Mesendoderm (in vitro differentiated cells): ENCODE results near the gene SP1.
"Not testable (repeated sequence)": the region's sequence is repeated elsewhere in the genome, so short reads cannot be mapped to it uniquely, and the experiment has no call there.

Source experiments
- DNase-seq: peaks from one replicate; pipeline ENCODE4 v3.0.0; 2013
- H2AK5ac ChIP-seq: 2 replicates; pipeline ENCODE4 v1.6.1; 2013; ENCODE audit warnings: low read length, inconsistent platforms
- H2BK120ac ChIP-seq: 2 replicates; pipeline ENCODE4 v1.6.1; 2013; ENCODE audit warnings: low read depth, mild to moderate bottlenecking, low read length, moderate library complexity, mixed read lengths
- H2BK15ac ChIP-seq: replicated peaks from 2 replicates; pipeline ENCODE4 v1.6.1; 2013; ENCODE audit warnings: low read depth, mild to moderate bottlenecking, moderate library complexity
- H2BK5ac ChIP-seq: 2 replicates; pipeline ENCODE4 v1.6.1; 2013; ENCODE audit warnings: low read length, inconsistent platforms
- H3K18ac ChIP-seq: 2 replicates; pipeline ENCODE4 v1.6.1; 2013; ENCODE audit warnings: mild to moderate bottlenecking, low read length, mixed read lengths
- H3K23ac ChIP-seq: one replicate; pipeline ENCODE4 v1.6.1; 2013; ENCODE audit warnings: low read length
- H3K27ac ChIP-seq: 2 replicates; pipeline ENCODE4 v1.5.1; 2013; ENCODE audit warnings: low read depth, mild to moderate bottlenecking, inconsistent platforms, low read length, moderate library complexity
- H3K27me3 ChIP-seq: 2 replicates; pipeline ENCODE4 v1.6.1; 2013; ENCODE audit warnings: low read length, control low read depth, mild to moderate bottlenecking, inconsistent platforms; ENCODE audit not compliant: insufficient read depth, poor library complexity
- H3K36me3 ChIP-seq: 2 replicates; pipeline ENCODE4 v1.6.1; 2013; ENCODE audit warnings: low read length, inconsistent platforms; ENCODE audit not compliant: control insufficient read depth, insufficient read depth
- H3K4ac ChIP-seq: one replicate; pipeline ENCODE4 v1.6.1; 2013; ENCODE audit warnings: low read depth, mild to moderate bottlenecking, low read length, moderate library complexity
- H3K4me1 ChIP-seq: 2 replicates; pipeline ENCODE4 v1.6.1; 2013; ENCODE audit warnings: low read depth, low read length, inconsistent platforms; ENCODE audit not compliant: control insufficient read depth
- H3K4me2 ChIP-seq: 2 replicates; pipeline ENCODE4 v1.6.1; 2013; ENCODE audit warnings: low read length
- H3K4me3 ChIP-seq: 2 replicates; pipeline ENCODE4 v1.5.1; 2013; ENCODE audit warnings: mild to moderate bottlenecking, low read length
- H3K56ac ChIP-seq: one replicate; pipeline ENCODE4 v1.6.1; 2013; ENCODE audit warnings: low read length
- H3K79me1 ChIP-seq: 2 replicates; pipeline ENCODE4 v1.6.1; 2013; ENCODE audit warnings: low read length, inconsistent platforms
- H3K79me2 ChIP-seq: 2 replicates; pipeline ENCODE4 v1.6.1; 2013; ENCODE audit warnings: mild to moderate bottlenecking, low read length; ENCODE audit not compliant: control insufficient read depth, insufficient read depth
- H3K9ac ChIP-seq: 2 replicates; pipeline ENCODE4 v1.6.1; 2013; ENCODE audit warnings: low read length, inconsistent platforms
- H4K5ac ChIP-seq: one replicate; pipeline ENCODE4 v1.6.1; 2013; ENCODE audit warnings: low read length
- H4K8ac ChIP-seq: one replicate; pipeline ENCODE4 v1.6.1; 2013; ENCODE audit warnings: low read depth, mild to moderate bottlenecking, control low read depth, low read length, moderate library complexity
- WGBS: extraction: QIAGEN DNeasy Blood & Tissue Kit; methylation state at CpG from one replicate; pipeline ENCODE4 v1.1.7; 2013; ENCODE audit warnings: low lambda C conversion rate, missing lambda C conversion rate; ENCODE audit not compliant: insufficient coverage; ENCODE audit errors: extremely low coverage; 5-methylcytosine and 5-hydroxymethylcytosine counted together

Gene SP1

GRCh38 chr12:53361638-53362037 is 18.3 kb upstream of the SP1 start:
- not testable (repeated sequence) for H3K4me3 ChIP-seq, H3K4ac ChIP-seq, H2BK5ac ChIP-seq, H4K8ac ChIP-seq, H2BK120ac ChIP-seq, DNase-seq, H3K27ac ChIP-seq, H3K4me1 ChIP-seq, H4K5ac ChIP-seq, H2AK5ac ChIP-seq, H3K36me3 ChIP-seq, H3K27me3 ChIP-seq, H3K23ac ChIP-seq, H3K18ac ChIP-seq, H3K79me2 ChIP-seq, H3K79me1 ChIP-seq, H3K9ac ChIP-seq, H3K4me2 ChIP-seq, H2BK15ac ChIP-seq, H3K56ac ChIP-seq
- no CpG with 5 or more reads among the region's 10 CpGs for WGBS

- H3K4ac ChIP-seq, result no peak overlapping the region
- H4K5ac ChIP-seq, result no peak overlapping the region
- no peaks in the 10 kb centered on the region for H3K4me1 ChIP-seq
- H2BK120ac ChIP-seq, result no peak overlapping the region
- no peak overlapping the region for H3K56ac ChIP-seq
- H2BK5ac ChIP-seq, result no peak overlapping the region
- no peak overlapping the region for H3K18ac ChIP-seq
- H3K27me3 ChIP-seq, result no peaks in the 10 kb centered on the region
- H2BK15ac ChIP-seq, result no peak overlapping the region
- no peak overlapping the region for H2AK5ac ChIP-seq
- H3K79me1 ChIP-seq, result no peaks in the 10 kb centered on the region
- H3K36me3 ChIP-seq, result no peaks in the 10 kb centered on the region
- no peak overlapping the region for H4K8ac ChIP-seq
- no peak overlapping the region for H3K23ac ChIP-seq
- DNase-seq, result no peak
- H3K4me2 ChIP-seq, result no peak overlapping the region
- H3K9ac ChIP-seq, result no peak overlapping the region
- WGBS, result no CpG with 5 or more reads among the region's 4 CpGs
- H3K27ac ChIP-seq, result no peak overlapping the region
- no peaks in the 10 kb centered on the region for H3K79me2 ChIP-seq
- no peak overlapping the region for H3K4me3 ChIP-seq
Measured at GRCh38 chr12:53365245-53365904, 14.6 kb upstream of the SP1 start.

GRCh38 chr12:53373554-53374133 is 6.3 kb upstream of the SP1 start:
- not testable (repeated sequence) for H3K79me1 ChIP-seq, H2BK15ac ChIP-seq, H3K56ac ChIP-seq, H2BK5ac ChIP-seq, DNase-seq, H2AK5ac ChIP-seq, H3K18ac ChIP-seq, H3K4me3 ChIP-seq, H3K9ac ChIP-seq, H3K23ac ChIP-seq, H3K4me1 ChIP-seq, H3K4me2 ChIP-seq, H3K27ac ChIP-seq, H4K5ac ChIP-seq, H4K8ac ChIP-seq, H3K36me3 ChIP-seq, H3K27me3 ChIP-seq, H3K4ac ChIP-seq, H2BK120ac ChIP-seq, H3K79me2 ChIP-seq
- no CpG with 5 or more reads among the region's 6 CpGs for WGBS

- H3K23ac ChIP-seq, H2BK120ac ChIP-seq, H4K5ac ChIP-seq, H2AK5ac ChIP-seq, H2BK5ac ChIP-seq, H3K79me2 ChIP-seq, H3K27ac ChIP-seq, H3K56ac ChIP-seq, H3K79me1 ChIP-seq, H3K36me3 ChIP-seq, H4K8ac ChIP-seq, H3K18ac ChIP-seq, DNase-seq, H3K9ac ChIP-seq, H3K27me3 ChIP-seq, H3K4ac ChIP-seq, H3K4me3 ChIP-seq, H2BK15ac ChIP-seq, H3K4me2 ChIP-seq, H3K4me1 ChIP-seq: not testable (repeated sequence)
- no CpG with 5 or more reads among the region's 14 CpGs for WGBS
Measured at GRCh38 chr12:53374277-53374676, 5.7 kb upstream of the SP1 start.

GRCh38 chr12:53376747-53377146 is 3.2 kb upstream of the SP1 start:
- Histone ChIP-seq H3K4me3 (no peak overlapping the region), H3K4me2 (no peak overlapping the region), H3K56ac (no peak overlapping the region), H3K79me2 (peaks cover 4% of the 10 kb centered on the region), H3K23ac (no peak overlapping the region), H3K9ac (no peak overlapping the region), H4K8ac (no peak overlapping the region), H3K4ac (no peak overlapping the region), H3K4me1 (peaks cover 4% of the 10 kb centered on the region), H3K18ac (no peak overlapping the region), H3K36me3 (no peaks in the 10 kb centered on the region), H2AK5ac (no peak overlapping the region), H2BK15ac (no peak overlapping the region), H4K5ac (no peak overlapping the region), H3K27ac (no peak overlapping the region), H2BK120ac (no peak overlapping the region), H3K79me1 (no peaks in the 10 kb centered on the region), H2BK5ac (no peak overlapping the region), H3K27me3 (no peaks in the 10 kb centered on the region)
- whole genome bisulfite sequencing, result no CpG with 5 or more reads among the region's 2 CpGs
- DNase-seq, result no peak

GRCh38 chr12:53378222-53378621 is 1.8 kb upstream of the SP1 start:
- H3K18ac ChIP-seq, result no peak overlapping the region
- H2BK15ac ChIP-seq, result no peak overlapping the region
- no peak overlapping the region for H4K5ac ChIP-seq
- peaks cover 10% of the 10 kb centered on the region for H3K36me3 ChIP-seq
- peaks cover 11% of the 10 kb centered on the region for H3K79me1 ChIP-seq
- peak overlapping the region; percentile 49 for H3K56ac ChIP-seq
- no peaks in the 10 kb centered on the region for H3K27me3 ChIP-seq
- no CpG with 5 or more reads among the region's 12 CpGs for WGBS
- peaks cover 12% of the 10 kb centered on the region for H3K4me1 ChIP-seq
- no peak overlapping the region for H3K4me3 ChIP-seq
- no peak overlapping the region for H4K8ac ChIP-seq
- no peak overlapping the region for H3K27ac ChIP-seq
- H3K4ac ChIP-seq, result no peak overlapping the region
- no peak overlapping the region for H3K23ac ChIP-seq
- peaks cover 18% of the 10 kb centered on the region for H3K79me2 ChIP-seq
- no peak overlapping the region for H3K4me2 ChIP-seq
- no peak for DNase-seq
- H3K9ac ChIP-seq, result no peak overlapping the region
- no peak overlapping the region for H2AK5ac ChIP-seq
- H2BK120ac ChIP-seq, result no peak overlapping the region
- H2BK5ac ChIP-seq, result no peak overlapping the region
